ENCODE results near the gene ZSWIM9.

The ZSWIM9 gene

DNA sequence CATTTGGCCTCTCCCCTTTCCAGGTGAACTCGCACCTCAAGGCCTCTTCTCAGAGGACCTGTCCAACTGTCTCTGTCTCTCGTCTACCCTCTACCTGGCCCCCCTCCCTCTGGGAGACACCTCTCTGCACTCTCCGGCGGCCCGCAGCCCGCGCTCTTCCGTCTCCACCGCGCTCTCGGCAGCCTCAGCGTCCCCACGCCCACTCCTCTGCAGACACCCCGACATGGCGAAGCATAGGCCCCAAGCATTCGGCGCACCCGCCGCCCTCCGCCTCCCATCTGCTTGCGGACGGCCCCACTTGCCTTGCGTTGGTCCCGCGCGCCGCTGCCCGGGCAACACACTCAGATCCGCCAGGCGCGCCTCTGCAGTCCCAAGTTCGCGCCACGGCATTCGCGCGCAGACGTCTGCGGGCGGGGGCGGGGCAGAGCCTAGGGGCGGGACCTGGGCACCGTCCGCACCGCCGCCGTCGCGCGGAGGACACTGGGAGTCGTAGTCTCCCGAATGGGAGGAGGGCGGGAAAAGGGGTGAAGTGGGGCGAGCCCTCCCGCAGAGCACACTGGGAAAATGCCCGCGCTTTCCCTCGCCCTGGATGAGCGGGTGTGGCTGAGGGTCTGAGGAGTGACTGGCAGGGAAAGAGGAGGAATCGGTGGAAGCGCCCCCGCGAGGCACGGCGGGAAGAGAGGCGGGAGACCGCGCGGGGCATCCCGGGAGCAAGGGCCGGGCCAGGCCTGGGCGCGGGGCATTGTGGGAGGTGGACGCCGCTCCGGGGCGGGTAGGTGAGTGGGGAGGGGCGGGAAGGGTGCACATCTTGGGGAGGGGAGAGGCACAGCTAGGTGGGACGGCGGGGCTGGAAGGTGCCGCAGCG lies at the start of gene ZSWIM9, which contains the start of gene LIG1:
Gene ZSWIM9 (plus strand): TSS at position 742 of the 865 bp plus-strand sequence. CDS start 1,123 bp downstream, outside the sequence.
Gene LIG1 (minus strand): TSS at position 406 of the 865 bp plus-strand sequence. CDS start 4,778 bp downstream, outside the sequence.
- H3K36me3 ChIP-seq (ENCODE audit: control insufficient read depth, insufficient read depth, low read length), result no peaks in the 10 kb centered on the region
- peaks cover 6% of the 10 kb centered on the region for H3K4me1 ChIP-seq (ENCODE audit: control insufficient read depth, insufficient read depth, low read length)
- H3K4me3 ChIP-seq (ENCODE audit: low read length), result peak within 1 kb of the TSS; percentile 82
- H3K9ac ChIP-seq (ENCODE audit: low read length), result peak within 1 kb of the TSS; percentile 71
- no peaks in the 10 kb centered on the region for H3K9me3 ChIP-seq (ENCODE audit: control insufficient read depth, low read length)
- no peaks in the 10 kb centered on the region for H3K27me3 ChIP-seq (ENCODE audit: control insufficient read depth, insufficient read depth, low read length)

DNA sequence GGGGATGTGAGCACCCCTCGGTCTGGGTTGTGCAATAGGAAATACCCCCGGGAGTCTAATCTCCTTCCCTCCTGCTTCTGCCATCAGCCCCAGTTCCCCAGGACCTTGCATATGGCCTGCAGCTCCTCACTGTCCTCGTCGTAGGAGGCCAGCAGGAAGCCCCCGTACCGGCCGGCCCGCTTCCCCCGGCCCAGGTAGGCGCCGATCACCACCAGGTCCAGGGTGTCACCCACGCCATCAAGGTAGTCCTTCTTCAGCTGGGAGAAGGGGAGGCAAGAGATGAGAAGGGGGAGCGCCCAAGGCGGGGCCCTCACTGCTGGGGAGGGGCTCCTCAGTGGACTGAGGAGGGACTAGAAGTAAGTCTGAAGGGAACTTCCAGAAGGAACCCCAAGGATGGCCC lies 49.4 kb upstream of the ZSWIM9 start:
- H3K4me1 ChIP-seq (ENCODE audit: control insufficient read depth, insufficient read depth, low read length), result peaks cover 11% of the 10 kb centered on the region
- no peaks in the 10 kb centered on the region for H3K36me3 ChIP-seq (ENCODE audit: control insufficient read depth, insufficient read depth, low read length)
- H3K27me3 ChIP-seq (ENCODE audit: control insufficient read depth, insufficient read depth, low read length), result no peaks in the 10 kb centered on the region
- H3K9me3 ChIP-seq (ENCODE audit: control insufficient read depth, low read length), result no peaks in the 10 kb centered on the region
- no peak overlapping the region for H3K9ac ChIP-seq (ENCODE audit: low read length)
- no peak overlapping the region for H3K4me3 ChIP-seq (ENCODE audit: low read length)

DNA sequence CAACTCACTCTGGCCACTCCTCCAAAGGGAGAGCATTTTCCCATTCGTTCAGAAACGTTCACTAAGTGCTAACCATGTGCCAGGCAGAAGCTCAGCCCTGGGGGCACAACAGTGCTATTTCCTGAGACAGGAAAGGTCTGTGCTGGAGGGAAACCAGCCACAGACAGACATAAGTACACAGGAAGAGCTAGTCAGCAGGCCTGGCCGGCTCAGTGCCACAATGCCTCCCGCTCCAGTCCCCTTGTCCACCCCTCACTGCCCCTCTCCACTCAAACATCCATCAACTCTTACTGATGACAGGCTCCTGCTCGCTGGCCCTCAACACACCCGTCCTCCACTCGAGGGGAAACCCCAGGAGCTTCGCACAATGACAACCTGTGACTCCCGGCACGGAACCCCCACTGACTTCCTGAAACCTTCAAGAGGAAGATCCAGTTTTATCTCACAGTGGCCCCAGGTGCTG lies 48.5 kb upstream of the ZSWIM9 start:
- H3K4me3 ChIP-seq (ENCODE audit: low read length), result no peak overlapping the region
- no peaks in the 10 kb centered on the region for H3K9me3 ChIP-seq (ENCODE audit: control insufficient read depth, low read length)
- H3K4me1 ChIP-seq (ENCODE audit: control insufficient read depth, insufficient read depth, low read length), result peaks cover 11% of the 10 kb centered on the region
- H3K9ac ChIP-seq (ENCODE audit: low read length), result no peak overlapping the region
- no peaks in the 10 kb centered on the region for H3K27me3 ChIP-seq (ENCODE audit: control insufficient read depth, insufficient read depth, low read length)
- H3K36me3 ChIP-seq (ENCODE audit: control insufficient read depth, insufficient read depth, low read length), result no peaks in the 10 kb centered on the region

DNA sequence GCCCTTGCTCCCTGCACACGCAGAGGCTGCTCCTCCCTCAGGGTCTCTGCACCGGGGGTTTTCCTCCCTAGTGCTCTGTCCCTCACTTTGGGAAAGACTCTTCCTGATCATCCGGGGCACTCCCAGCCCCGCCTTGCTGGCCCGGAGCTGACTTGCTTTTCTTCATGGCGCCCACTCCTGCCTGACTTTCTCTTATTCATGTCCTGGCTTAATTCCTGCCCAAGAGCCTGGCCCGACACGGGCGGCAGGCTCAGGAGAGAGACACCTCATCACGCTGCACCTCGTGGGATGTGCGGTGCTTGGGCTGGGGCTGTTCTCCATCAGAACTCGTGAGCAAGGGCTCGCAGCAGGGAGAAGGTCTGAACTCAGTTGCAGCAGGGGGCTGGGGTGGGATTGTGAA lies 48.1 kb upstream of the ZSWIM9 start:
- no peaks in the 10 kb centered on the region for H3K27me3 ChIP-seq (ENCODE audit: control insufficient read depth, insufficient read depth, low read length)
- no peak overlapping the region for H3K4me3 ChIP-seq (ENCODE audit: low read length)
- no peaks in the 10 kb centered on the region for H3K9me3 ChIP-seq (ENCODE audit: control insufficient read depth, low read length)
- no peak overlapping the region for H3K9ac ChIP-seq (ENCODE audit: low read length)
- H3K4me1 ChIP-seq (ENCODE audit: control insufficient read depth, insufficient read depth, low read length), result peaks cover 11% of the 10 kb centered on the region
- no peaks in the 10 kb centered on the region for H3K36me3 ChIP-seq (ENCODE audit: control insufficient read depth, insufficient read depth, low read length)

DNA sequence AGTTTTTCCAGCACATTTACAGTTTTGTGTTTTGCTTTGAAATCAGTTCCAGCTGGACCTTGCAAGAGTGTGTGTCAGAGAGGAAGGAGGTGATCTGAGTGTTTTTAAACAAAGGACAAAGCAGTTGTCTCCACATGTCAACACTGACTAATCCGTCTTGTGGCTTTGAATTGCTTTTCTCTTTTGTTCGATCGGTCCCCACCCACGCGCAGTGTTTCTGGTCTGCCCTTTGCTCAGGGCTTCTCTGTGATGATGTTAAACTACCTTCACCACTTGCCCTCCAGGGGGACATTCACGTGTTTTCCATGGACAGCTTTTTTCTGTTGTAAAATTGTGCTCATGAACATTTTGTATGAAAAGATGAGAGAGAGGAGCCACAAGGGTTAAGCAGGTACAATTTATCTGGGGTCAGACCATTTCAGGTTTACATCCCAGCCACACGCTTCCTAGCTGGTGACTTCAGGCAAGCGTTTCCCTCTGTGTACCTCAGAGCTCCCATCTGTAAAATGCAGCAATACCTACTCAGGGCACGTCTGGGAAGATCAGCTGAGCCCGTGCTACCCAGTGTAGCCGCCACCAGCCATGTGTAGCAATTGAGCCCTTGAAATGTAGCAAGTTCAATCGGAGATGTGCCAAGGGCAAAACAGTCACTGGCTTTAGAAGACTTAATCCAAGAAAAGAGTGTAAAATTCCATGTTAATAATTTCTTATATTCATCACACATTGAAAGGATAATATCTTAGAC lies 46.4 kb upstream of the ZSWIM9 start:
- no peaks in the 10 kb centered on the region for H3K36me3 ChIP-seq (ENCODE audit: control insufficient read depth, insufficient read depth, low read length)
- no peaks in the 10 kb centered on the region for H3K27me3 ChIP-seq (ENCODE audit: control insufficient read depth, insufficient read depth, low read length)
- no peak overlapping the region for H3K9ac ChIP-seq (ENCODE audit: low read length)
- no peaks in the 10 kb centered on the region for H3K9me3 ChIP-seq (ENCODE audit: control insufficient read depth, low read length)
- no peak overlapping the region for H3K4me3 ChIP-seq (ENCODE audit: low read length)
- H3K4me1 ChIP-seq (ENCODE audit: control insufficient read depth, insufficient read depth, low read length), result peaks cover 11% of the 10 kb centered on the region

DNA sequence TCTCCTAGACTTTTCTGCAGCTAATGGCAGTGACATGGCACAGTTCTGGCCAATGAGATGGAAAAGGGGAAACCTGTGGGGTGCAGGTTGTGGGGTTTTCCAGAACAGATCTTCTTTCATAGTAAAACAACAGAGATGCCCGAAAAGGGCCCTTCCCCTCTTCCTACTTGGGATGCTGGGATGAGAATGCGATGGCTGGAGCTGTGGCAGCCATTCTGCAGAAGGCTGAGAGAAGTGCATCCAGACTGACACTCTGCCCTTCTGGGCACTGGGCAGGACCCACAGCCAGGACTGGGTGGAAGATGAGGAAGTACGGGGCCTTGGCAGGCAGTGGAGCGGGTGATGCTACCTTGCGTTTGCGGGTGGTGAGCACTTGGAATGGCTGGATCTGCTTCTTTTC lies 42.9 kb upstream of the ZSWIM9 start:
- Histone ChIP-seq H3K27me3 (ENCODE audit: control insufficient read depth, insufficient read depth, low read length) (no peaks in the 10 kb centered on the region), H3K9me3 (ENCODE audit: control insufficient read depth, low read length) (no peaks in the 10 kb centered on the region), H3K9ac (ENCODE audit: low read length) (no peak overlapping the region), H3K36me3 (ENCODE audit: control insufficient read depth, insufficient read depth, low read length) (no peaks in the 10 kb centered on the region), H3K4me3 (ENCODE audit: low read length) (no peak overlapping the region), H3K4me1 (ENCODE audit: control insufficient read depth, insufficient read depth, low read length) (peaks cover 11% of the 10 kb centered on the region)

DNA sequence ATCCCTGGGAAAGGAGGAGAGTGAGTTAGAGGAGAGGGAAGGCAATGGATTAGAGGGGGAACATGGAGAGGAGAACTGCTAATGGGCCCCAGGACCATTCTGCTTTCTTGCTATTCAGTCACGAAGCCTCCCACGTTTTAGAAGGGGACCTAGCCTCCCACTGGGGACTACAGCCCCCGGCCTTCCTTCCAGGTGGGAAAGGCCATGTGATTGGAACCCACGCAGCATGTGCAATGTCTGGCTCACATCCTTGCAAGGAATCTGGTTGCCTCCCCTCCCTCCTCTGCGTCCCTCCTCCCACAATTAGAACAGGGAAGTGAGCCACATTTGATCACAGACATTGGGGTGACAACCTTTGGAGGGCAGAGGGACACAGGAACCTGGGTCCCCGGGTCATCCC lies 37.4 kb upstream of the ZSWIM9 start:
- Histone ChIP-seq H3K9ac (ENCODE audit: low read length) (no peak overlapping the region), H3K27me3 (ENCODE audit: control insufficient read depth, insufficient read depth, low read length) (no peaks in the 10 kb centered on the region), H3K9me3 (ENCODE audit: control insufficient read depth, low read length) (no peaks in the 10 kb centered on the region), H3K4me1 (ENCODE audit: control insufficient read depth, insufficient read depth, low read length) (no peaks in the 10 kb centered on the region), H3K4me3 (ENCODE audit: low read length) (no peak overlapping the region), H3K36me3 (ENCODE audit: control insufficient read depth, insufficient read depth, low read length) (no peaks in the 10 kb centered on the region)

DNA sequence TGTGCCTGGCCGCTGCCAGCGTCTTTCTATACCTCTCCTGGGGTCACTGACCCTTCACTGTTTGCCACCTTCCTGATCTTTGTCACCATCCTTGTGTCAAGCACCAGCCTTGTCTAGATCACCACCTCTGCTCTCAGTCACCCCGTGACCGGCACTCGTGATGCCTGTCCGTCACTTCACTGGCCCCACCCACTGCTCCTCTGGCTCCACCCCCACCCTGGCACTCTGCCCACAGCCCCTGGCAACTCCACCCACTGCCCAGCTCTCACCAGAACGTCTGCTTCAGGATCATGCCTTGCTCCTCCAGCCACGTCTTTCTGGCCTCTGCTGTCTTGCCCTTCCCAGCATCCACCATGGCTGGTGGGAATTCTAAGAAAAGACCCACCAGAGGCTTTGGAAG lies 35.1 kb upstream of the ZSWIM9 start:
- no peak overlapping the region for H3K4me3 ChIP-seq (ENCODE audit: low read length)
- no peaks in the 10 kb centered on the region for H3K9me3 ChIP-seq (ENCODE audit: control insufficient read depth, low read length)
- no peaks in the 10 kb centered on the region for H3K4me1 ChIP-seq (ENCODE audit: control insufficient read depth, insufficient read depth, low read length)
- no peaks in the 10 kb centered on the region for H3K27me3 ChIP-seq (ENCODE audit: control insufficient read depth, insufficient read depth, low read length)
- no peaks in the 10 kb centered on the region for H3K36me3 ChIP-seq (ENCODE audit: control insufficient read depth, insufficient read depth, low read length)
- no peak overlapping the region for H3K9ac ChIP-seq (ENCODE audit: low read length)

DNA sequence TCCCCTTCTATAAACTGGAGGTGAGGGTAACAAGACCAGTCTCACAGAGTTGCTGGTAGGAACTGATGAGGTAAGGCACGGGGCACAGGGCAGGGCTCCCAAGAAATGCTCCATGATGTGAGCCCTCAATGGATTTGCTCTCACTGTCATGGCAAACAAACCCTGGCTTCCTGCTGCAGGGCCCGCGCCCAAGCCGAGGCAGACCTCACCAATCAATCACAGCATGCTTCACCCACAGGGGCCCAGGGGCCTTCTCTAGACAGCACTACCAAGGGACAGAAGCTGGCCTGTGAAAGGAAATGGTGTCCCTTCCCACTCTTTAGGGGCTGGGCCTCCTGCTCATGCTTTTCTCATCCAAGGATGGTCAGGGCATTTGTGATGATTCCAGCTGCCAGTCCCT lies 33.9 kb upstream of the ZSWIM9 start:
- H3K9me3 ChIP-seq (ENCODE audit: control insufficient read depth, low read length), result no peaks in the 10 kb centered on the region
- H3K36me3 ChIP-seq (ENCODE audit: control insufficient read depth, insufficient read depth, low read length), result no peaks in the 10 kb centered on the region
- H3K4me1 ChIP-seq (ENCODE audit: control insufficient read depth, insufficient read depth, low read length), result no peaks in the 10 kb centered on the region
- H3K9ac ChIP-seq (ENCODE audit: low read length), result no peak overlapping the region
- no peak overlapping the region for H3K4me3 ChIP-seq (ENCODE audit: low read length)
- H3K27me3 ChIP-seq (ENCODE audit: control insufficient read depth, insufficient read depth, low read length), result no peaks in the 10 kb centered on the region

DNA sequence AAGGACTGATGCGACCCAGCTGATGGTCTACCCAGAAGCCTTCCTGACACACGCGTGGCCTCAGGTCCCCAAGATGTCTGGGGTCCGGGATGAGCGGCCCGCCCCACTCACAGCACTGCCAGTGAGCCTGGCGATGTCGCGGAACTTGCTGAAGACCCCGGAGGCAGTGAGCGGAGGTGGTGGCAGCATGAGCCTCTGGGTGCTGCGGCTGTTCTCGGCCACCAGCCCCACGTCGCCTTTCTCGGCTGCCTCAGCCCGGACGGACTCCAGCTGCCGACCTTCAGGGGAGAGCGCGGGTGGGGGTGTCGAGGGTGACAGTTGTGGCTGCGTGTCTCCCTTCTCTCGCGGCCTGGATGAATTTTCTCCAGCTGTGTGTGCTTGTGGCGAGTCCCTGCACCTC lies 33.1 kb upstream of the ZSWIM9 start:
- H3K4me1 ChIP-seq (ENCODE audit: control insufficient read depth, insufficient read depth, low read length), result no peaks in the 10 kb centered on the region
- no peak overlapping the region for H3K4me3 ChIP-seq (ENCODE audit: low read length)
- no peak overlapping the region for H3K9ac ChIP-seq (ENCODE audit: low read length)
- no peaks in the 10 kb centered on the region for H3K36me3 ChIP-seq (ENCODE audit: control insufficient read depth, insufficient read depth, low read length)
- no peaks in the 10 kb centered on the region for H3K27me3 ChIP-seq (ENCODE audit: control insufficient read depth, insufficient read depth, low read length)
- no peaks in the 10 kb centered on the region for H3K9me3 ChIP-seq (ENCODE audit: control insufficient read depth, low read length)

DNA sequence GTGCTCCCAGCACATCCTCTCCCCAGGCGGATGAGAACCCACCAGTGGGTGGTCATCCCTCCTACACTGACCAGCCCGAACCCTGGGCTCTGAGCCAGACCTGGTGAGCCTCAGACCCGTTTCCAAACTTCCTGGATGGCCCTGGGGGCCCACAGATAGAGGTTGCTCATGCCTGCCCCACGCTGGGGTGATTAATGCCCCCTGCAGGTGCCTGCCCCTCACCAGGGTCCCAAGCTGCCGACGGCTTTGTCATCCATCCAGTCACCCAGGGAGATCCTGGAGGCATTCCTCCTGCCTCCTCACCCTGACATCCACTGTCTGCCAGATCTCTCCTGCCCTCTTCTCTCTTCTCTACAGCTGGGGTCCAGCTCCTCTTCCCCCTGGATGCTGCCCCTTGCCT lies 31.4 kb upstream of the ZSWIM9 start:
- H3K9ac ChIP-seq (ENCODE audit: low read length), result no peak overlapping the region
- H3K4me3 ChIP-seq (ENCODE audit: low read length), result no peak overlapping the region
- no peaks in the 10 kb centered on the region for H3K36me3 ChIP-seq (ENCODE audit: control insufficient read depth, insufficient read depth, low read length)
- H3K4me1 ChIP-seq (ENCODE audit: control insufficient read depth, insufficient read depth, low read length), result no peaks in the 10 kb centered on the region
- H3K9me3 ChIP-seq (ENCODE audit: control insufficient read depth, low read length), result no peaks in the 10 kb centered on the region
- no peaks in the 10 kb centered on the region for H3K27me3 ChIP-seq (ENCODE audit: control insufficient read depth, insufficient read depth, low read length)

DNA sequence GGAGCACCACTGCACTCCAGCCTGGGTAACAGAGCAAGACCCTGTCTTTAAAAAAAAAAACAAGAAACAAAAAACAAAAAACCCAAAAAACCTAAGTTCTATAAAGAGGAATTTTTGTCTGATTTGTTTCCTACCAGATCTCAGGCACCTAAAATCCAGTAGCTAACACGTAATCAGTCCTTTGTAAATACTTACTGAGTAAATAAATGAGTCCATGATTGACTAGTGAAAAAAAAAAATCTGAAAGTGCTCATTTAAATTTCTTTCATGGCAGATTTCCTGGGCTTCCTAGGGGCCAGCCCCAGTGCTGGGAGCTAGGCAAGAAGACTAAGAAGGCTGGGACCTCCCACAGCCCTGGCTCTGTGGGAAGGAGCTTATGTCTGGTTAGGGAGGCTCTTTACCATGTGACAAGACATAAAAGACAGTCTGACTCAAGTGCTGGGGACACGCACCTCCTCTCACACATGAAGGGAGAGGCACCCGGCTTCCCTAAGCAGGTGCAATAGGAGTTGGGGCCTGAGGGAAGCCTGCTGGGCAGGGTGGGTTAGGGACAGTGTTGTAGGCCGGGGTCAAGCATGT lies 22.8 kb upstream of the ZSWIM9 start:
- Histone ChIP-seq H3K9ac (ENCODE audit: low read length) (no peak overlapping the region), H3K4me1 (ENCODE audit: control insufficient read depth, insufficient read depth, low read length) (no peaks in the 10 kb centered on the region), H3K4me3 (ENCODE audit: low read length) (no peak overlapping the region), H3K9me3 (ENCODE audit: control insufficient read depth, low read length) (no peaks in the 10 kb centered on the region), H3K36me3 (ENCODE audit: control insufficient read depth, insufficient read depth, low read length) (no peaks in the 10 kb centered on the region), H3K27me3 (ENCODE audit: control insufficient read depth, insufficient read depth, low read length) (no peaks in the 10 kb centered on the region)

Data from mucosa of stomach (tissue), 1 donor.